B cell (primary cell): ENCODE results near the gene RNF150.

Source experiments
- CTCF ChIP-seq: fragments of 200-600 bp; IDR thresholded peaks from one replicate; pipeline ENCODE4 v1.8.0; 2022; ENCODE audit warnings: antibody characterized with exemption, mild to moderate bottlenecking
- EZH2 ChIP-seq: IDR thresholded peaks from 2 replicates; pipeline ENCODE4 v1.6.1; 2012; ENCODE audit warnings: borderline replicate concordance, low read depth, mild to moderate bottlenecking, moderate library complexity, low read length; ENCODE audit not compliant: insufficient read depth, poor library complexity, severe bottlenecking

DNA sequence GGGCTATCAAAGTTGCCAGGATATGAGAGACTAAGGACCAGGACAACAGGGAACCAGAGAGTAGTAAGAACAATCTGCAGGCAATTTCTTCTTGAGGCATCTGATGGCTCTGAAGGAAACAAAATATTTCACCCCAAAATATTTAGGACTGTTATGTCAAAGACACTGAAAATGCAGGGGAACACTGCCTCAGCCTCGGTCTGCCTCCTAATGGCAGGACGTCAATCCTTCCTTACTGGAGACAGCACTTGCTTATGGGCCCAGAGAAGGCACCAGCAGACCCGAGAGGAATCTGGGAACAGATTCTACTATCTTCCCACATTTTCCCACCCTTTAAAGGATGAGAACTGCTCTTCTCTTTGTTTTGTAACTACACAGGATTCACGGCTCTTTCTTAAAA is 23.3 kb downstream of the RNF150 start:
- no peak for TF ChIP-seq EZH2
- TF ChIP-seq CTCF, result no peak
